MCF 10A (cell line): ENCODE results near the gene RIN3. TPM values are rescaled to one million over a fixed set of nuclear protein-coding genes. Genes with fewer than 3 reads are reported as not detected.

Experiments used
- BruUV-seq: library from RNA; stranded (reverse); fragments of 400-500 nt; replicated peaks from 2 replicates; lab custom pipeline; 2021; lab: Mats Ljungman, UMichigan
- CTCF ChIA-PET: fragments of 300-600 bp; sonication (Branson Sonifier 250); formaldehyde crosslinking; extraction: SDS; loops from one replicate; lab custom pipeline; 2021; ENCODE audit warnings: antibody characterized with exemption, inconsistent platforms; lab: Yijun Ruan, JAX
- POLR2A ChIA-PET: fragments of 300-600, 350-650 bp; sonication (Branson Sonifier 250); formaldehyde crosslinking; extraction: SDS; loops from one replicate; lab custom pipeline; 2020; ENCODE audit warnings: antibody characterized with exemption, inconsistent platforms; lab: Yijun Ruan, JAX
- DNase-seq: peaks from one replicate; pipeline ENCODE4 v3.0.0-alpha.2; 2018; ENCODE audit not compliant: unreplicated experiment
- H3K27ac Mint-ChIP-seq: one replicate; pipeline ENCODE4 v1.8.0; 2022; ENCODE audit warnings: mild to moderate bottlenecking, low read depth, mixed read lengths; ENCODE audit not compliant: unreplicated experiment
- H3K27me3 Mint-ChIP-seq: one replicate; pipeline ENCODE4 v1.8.0; 2022; ENCODE audit warnings: mixed read lengths; ENCODE audit not compliant: insufficient read depth, unreplicated experiment
- H3K36me3 Mint-ChIP-seq: one replicate; pipeline ENCODE4 v1.8.0; 2022; ENCODE audit warnings: mild to moderate bottlenecking, moderate library complexity, mixed read lengths; ENCODE audit not compliant: insufficient read depth, unreplicated experiment
- H3K4me1 Mint-ChIP-seq: one replicate; pipeline ENCODE4 v1.8.0; 2022; ENCODE audit warnings: mixed read lengths; ENCODE audit not compliant: insufficient read depth, unreplicated experiment
- H3K4me3 Mint-ChIP-seq: one replicate; pipeline ENCODE4 v1.8.0; 2022; ENCODE audit warnings: mild to moderate bottlenecking, moderate library complexity, mixed read lengths; ENCODE audit not compliant: unreplicated experiment
- H3K9me3 Mint-ChIP-seq: one replicate; pipeline ENCODE4 v1.8.0; 2022; ENCODE audit warnings: mixed read lengths; ENCODE audit not compliant: unreplicated experiment
- CTCF ChIP-seq: fragments of 200-600 bp; IDR thresholded peaks from one replicate; pipeline ENCODE4 v1.8.0; 2022; ENCODE audit warnings: antibody characterized with exemption, mild to moderate bottlenecking; ENCODE audit not compliant: unreplicated experiment
- intact Hi-C: fragments of 100-400 bp; cut with micrococcal nuclease; formaldehyde crosslinking; loops from 2 replicates; pipeline ENCODE4 v1.14.1; 2022
- total RNA-seq: library from RNA; stranded (reverse); gene quantifications from 2 replicates; pipeline ENCODE4 v1.2.3, GENCODE V29; 2022

Gene RIN3
- total RNA-seq, 1 experiment from 2014 or later = 14.2 TPM

- Mint-ChIP-seq H3K4me1 (peaks cover 38% of the 10 kb centered on the region), H3K27ac (no peak overlapping the region), H3K9me3 (no peaks in the 10 kb centered on the region), H3K27me3 (no peaks in the 10 kb centered on the region), H3K4me3 (no peak overlapping the region), H3K36me3 (peaks cover 11% of the 10 kb centered on the region)
- ChIA-PET CTCF (interaction anchor here (0.7 kb wide), 1 partner anchor 236 kb away, joined by 3 read pairs; no protein-coding TSS in a partner anchor), POLR2A (interaction anchor here (3.7 kb wide), 1 partner anchor 38 kb away, joined by 23 read pairs; no protein-coding TSS in a partner anchor)
- intact Hi-C loops = no loop called here
- BruUV-seq = no TSS peak
- no peak for DNase-seq
- TF ChIP-seq CTCF = no peak
These were observed 133.6 kb downstream of the RIN3 start for GRCh38 chr14:92646952-92647796.

GRCh38 chr14:92647797-92648279 is 134.3 kb downstream of the RIN3 start:
- intact Hi-C loops = no loop called here
- peaks cover 38% of the 10 kb centered on the region for H3K4me1 Mint-ChIP-seq
- no peak overlapping the region for H3K27ac Mint-ChIP-seq
- DNase-seq = no peak
- TF ChIP-seq CTCF = no peak
- ChIA-PET CTCF (interaction anchor here (0.6 to 0.7 kb wide), 2 partner anchors 237 to 580 kb away, joined by 3 read pairs; no protein-coding TSS in a partner anchor), POLR2A (no interaction called here)
- peaks cover 10% of the 10 kb centered on the region for H3K36me3 Mint-ChIP-seq
- H3K4me3 Mint-ChIP-seq = no peak overlapping the region
- H3K27me3 Mint-ChIP-seq = no peaks in the 10 kb centered on the region
- no peaks in the 10 kb centered on the region for H3K9me3 Mint-ChIP-seq
- BruUV-seq = no TSS peak

- ChIA-PET POLR2A (no interaction called here), CTCF (no interaction called here)
- TF ChIP-seq CTCF = no peak
These were observed 135.5 kb downstream of the RIN3 start for GRCh38 chr14:92649066-92649465.

GRCh38 chr14:92649934-92650545 is 136.5 kb downstream of the RIN3 start:
- no TSS peak for BruUV-seq
- DNase-seq = peak; percentile 96
- Mint-ChIP-seq H3K36me3 (peaks cover 10% of the 10 kb centered on the region), H3K9me3 (no peaks in the 10 kb centered on the region), H3K27ac (peak overlapping the region; percentile 39), H3K27me3 (no peaks in the 10 kb centered on the region), H3K4me3 (no peak overlapping the region), H3K4me1 (peaks cover 30% of the 10 kb centered on the region)
- intact Hi-C loops = no loop called here
- no peak for TF ChIP-seq CTCF
- ChIA-PET POLR2A (interaction anchor here (0.9 kb wide), 1 partner anchor 42 kb away, joined by 3 read pairs; no protein-coding TSS in a partner anchor), CTCF (no interaction called here)

More at GRCh38 chr14:92649066-92649465, 135.5 kb downstream of the RIN3 start:
- no peak for DNase-seq
- BruUV-seq = no TSS peak
- H3K4me1 Mint-ChIP-seq = peaks cover 37% of the 10 kb centered on the region
- no peak overlapping the region for H3K27ac Mint-ChIP-seq
- no peak overlapping the region for H3K4me3 Mint-ChIP-seq
- peaks cover 10% of the 10 kb centered on the region for H3K36me3 Mint-ChIP-seq
- no peaks in the 10 kb centered on the region for H3K9me3 Mint-ChIP-seq
- intact Hi-C loops = no loop called here
- H3K27me3 Mint-ChIP-seq = no peaks in the 10 kb centered on the region
